GM21447 (cell line): ENCODE measurements around the gene TRAPPC1.

Source experiments
- ATAC-seq: cut with Tn5 transposase; IDR thresholded peaks from one replicate; pipeline ENCODE4 v1.9.1; 2021; ENCODE audit not compliant: unreplicated experiment

The TRAPPC1 gene

DNA sequence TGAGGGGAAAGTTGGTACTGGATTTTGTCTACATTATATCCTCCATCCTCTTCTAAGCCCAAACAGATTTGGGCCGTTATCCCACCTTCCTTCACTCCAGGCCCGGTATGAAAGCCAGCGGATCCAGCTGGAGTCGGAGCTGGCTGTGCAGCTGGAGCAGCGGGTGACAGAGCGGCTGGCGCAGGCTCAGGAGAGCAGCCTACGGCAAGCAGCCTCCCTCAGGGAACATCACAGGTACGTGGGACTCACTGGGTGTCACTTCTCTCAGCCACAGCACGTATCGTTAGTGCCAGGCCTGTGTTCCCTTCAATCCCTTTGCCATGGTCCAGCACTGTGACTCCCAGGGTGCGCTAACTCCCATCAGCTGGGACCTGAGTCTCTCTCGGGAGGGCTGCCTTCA is 11.5 kb upstream of the TRAPPC1 start:
- no peak for ATAC-seq

DNA sequence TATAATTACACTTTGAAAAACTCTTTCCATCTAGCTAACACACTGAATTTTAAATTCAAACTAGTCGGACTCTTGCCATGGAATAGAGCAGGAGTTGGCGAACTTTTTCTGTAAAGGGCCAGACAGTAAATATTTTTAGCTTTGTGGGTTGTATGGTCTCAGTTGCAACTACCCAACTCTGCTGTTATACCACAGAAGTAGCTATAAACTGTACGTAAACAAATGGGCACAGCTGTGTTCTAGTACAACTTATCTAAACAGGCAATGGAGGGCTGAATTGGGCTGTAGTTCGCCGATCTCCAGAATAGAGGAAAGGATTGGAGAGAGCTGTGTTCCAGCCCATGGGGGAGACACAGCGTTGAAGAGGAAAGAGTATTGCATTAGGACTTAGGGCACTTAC is 9.0 kb upstream of the TRAPPC1 start:
- ATAC-seq = no peak

DNA sequence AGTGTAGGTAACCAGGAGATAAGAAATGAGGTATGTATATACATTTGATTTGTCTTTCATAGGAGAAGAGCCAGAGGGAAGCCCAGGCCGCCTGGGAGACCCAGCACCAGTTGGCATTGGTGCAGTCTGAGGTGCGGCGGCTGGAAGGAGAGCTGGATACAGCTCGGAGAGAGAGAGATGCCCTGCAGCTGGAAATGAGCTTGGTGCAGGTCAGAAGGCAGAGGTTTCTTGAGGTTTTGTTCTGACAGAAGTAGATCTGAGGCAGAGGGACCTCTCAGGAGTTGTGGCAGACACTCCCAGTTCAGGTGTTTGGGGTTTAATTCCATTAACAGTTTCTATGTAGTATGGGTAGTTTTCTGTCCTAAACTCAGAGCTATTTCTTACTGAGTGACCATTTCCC is 8.3 kb upstream of the TRAPPC1 start:
- no peak for ATAC-seq

DNA sequence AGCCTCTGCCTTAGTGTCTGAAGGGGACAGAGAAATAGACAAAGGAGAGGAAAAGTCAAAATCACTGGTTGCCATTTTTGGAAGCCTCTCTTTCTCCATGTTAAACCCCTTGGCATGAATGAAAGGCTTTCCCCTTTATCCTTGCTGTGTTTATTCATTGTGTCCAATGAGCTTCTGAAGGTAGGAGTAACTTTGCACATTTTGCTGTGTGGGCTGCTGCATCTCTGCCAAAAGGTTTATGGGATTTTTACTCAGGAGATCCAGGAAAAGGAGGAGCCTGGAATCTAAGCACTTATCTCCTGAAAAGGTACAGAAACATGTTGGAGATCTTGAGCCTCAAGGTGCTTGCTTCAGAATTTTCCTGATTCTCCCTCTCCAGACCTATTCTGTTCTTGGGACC is 4.1 kb upstream of the TRAPPC1 start:
- ATAC-seq = no peak

DNA sequence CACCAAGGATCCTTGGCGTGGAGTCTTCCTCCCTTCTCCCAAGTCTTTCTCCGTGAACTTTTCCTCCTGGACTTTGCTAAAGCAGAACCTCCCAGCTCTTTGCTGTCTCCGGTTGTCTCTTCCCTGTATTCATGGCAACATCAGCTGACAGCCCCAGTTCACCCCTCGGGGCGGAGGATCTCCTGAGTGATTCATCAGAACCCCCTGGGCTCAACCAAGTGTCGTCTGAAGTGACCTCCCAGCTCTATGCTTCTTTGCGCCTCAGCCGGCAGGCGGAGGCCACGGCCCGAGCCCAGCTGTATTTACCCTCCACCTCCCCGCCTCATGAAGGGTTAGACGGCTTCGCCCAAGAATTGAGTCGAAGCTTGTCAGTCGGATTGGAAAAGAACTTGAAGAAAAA is 1.2 kb upstream of the TRAPPC1 start:
- no peak for ATAC-seq

DNA sequence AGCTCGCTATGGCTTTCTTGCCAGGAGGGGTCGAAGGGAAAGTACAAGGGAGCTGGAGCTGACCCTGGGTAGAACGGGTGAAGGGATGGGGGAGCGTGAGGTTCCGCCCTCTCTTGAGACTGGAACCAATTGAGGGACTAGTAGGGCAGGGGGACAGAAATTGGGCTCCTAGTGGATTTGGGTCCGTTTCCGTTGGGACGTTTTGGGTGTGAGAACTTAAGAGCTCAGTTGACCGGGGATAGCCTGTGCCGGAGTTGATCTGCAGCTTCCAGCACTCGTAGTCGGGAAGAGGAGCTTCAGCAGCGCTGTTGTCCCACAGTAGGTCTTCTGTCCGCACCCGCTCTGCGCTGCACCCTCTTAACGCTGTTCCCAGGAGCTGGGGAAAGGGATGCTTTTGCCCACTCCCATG is 741 bp upstream of the TRAPPC1 start:
- peak; percentile 7 for ATAC-seq

DNA sequence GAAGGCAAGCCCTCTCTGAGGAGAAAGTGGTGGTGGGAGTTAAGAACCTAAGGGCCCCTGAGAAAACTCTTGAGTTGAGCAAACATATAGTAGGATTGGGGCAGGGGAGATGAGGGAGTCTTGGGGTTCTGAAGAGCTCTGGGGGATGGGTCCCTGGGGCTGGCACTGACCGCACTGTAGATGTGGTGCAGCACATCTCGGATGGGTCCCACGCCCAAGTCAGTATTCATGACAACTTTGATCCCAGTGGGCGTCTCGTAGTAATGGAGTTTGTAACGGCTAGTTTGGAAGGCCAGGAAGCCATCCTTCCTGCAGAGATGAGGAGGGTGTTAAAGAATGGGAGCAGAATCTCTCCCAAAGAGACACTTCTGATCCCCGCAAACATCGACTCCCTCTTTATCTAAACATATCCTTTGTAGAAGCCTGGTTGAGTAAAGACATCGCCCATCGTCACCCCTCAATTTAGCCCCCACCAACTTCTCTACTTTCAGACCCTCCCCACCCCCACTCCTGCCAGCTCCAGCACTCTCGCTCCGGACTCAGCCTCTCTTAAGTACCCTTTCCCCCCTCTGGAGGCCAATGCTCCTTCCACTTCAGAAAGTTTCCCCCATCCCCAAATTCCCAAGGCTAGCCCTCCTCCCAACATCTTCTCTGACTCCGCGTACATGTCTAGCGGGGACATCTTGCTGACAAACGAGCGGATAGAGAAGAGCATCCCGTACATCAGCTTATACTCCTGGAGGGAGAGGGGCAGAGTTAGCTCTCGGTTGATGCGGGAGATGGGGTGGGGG is 710 bp downstream of the TRAPPC1 start:
- ATAC-seq = no peak

DNA sequence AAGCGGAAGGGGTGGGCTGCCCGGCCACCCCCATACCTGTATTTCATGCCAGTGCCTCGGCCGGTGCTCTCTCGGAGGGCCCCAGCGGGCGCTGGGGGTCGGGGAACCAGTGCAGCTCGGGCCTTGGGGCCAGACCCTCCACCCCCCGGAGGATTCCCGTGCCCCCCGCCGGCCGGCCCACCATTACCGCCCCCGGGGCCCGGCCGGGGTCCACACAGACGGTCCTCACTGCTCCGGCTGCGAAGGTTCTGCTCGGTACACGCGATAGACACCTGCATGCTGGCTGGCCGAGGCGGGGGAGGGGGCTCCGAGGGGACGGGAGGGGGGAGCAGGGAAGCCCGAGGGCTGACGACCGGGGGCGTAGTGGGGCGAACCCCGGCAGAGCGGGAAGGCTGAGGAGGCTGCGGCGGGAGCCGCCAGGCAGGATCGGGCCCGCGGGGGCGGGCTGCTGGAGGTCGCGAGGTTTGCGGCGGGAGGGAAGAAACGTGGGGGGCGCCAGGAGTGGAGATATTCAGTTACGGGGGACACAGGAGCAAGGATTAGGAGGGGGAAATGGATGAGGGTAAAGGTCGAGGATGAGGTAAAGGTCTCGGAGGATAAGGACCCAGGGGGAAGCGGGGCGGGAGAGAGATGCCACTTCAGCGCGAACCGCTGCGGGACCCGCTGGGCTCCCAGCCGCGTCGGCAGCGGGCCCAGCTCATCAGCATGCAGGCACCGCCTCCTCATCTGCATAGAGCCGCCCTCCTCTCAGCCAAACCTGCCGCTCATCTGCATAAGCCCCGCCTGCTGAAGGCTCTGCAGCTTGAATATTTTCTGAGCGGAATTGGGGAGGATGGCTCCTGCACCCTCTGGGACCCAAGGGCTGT is 2.4 kb downstream of the TRAPPC1 start, which contains the start of gene KCNAB3:
Gene KCNAB3 (minus strand): TSS at position 699 of the 866 bp plus-strand sequence. CDS start 421 bp downstream, at position 278.
- ATAC-seq = no peak

DNA sequence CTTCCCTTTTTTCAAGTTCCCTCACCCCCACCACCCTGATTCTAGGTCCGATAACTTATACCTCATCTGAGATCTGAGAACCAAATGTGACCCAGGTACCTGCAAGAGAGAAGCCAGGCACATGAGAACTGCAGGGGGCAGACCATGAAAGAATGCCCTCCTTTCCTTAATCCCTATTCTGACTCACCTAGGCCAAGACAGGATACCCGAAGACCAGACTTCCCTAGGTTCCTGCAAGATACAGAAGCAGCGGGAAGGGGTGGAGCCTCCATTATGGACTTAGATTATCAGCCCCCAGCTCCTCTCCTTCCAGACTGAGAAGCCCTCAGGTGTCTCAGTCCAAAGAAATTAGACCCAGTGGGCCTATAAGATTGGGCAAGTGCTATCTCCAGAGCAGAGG is 4.2 kb downstream of the TRAPPC1 start:
- no peak for ATAC-seq

DNA sequence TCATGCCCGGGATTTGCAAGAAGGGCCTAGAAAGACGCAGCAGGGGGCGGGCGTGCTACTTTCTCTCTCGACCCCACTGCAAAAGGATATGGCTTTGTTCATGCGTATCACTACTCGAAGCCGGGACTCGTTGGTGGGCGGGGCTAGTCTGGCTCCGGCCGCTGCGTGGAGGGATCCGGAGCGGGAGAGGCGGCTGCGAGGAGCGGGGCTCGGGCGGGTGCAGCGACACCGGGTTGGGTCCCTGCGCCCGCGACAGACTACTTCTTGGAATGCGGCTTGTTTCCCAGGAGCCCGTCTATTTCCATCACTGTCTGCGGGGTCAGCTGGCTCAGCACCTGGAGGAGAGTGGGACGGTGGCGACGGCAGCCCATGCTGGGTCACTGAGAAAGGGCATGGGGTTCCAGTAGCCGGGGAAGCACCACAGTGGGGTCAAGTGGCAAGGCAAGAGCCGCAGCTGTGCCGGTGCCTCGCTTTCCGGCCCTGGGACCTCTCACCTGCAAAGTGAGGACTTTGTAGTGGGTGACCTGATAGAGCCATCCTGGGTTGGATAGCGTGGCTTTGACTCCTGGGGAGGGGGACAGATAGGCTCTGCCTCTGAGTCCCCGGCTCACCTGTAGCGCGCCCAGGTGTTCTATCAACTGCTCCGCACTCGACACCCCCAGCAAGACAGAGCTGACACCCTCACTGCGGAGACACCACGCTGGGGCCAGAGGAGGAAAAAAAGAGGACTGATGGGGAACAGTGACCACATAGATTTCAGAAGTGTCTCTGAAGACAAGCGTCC is 8.7 kb downstream of the TRAPPC1 start:
- peak; percentile 52 for ATAC-seq

DNA sequence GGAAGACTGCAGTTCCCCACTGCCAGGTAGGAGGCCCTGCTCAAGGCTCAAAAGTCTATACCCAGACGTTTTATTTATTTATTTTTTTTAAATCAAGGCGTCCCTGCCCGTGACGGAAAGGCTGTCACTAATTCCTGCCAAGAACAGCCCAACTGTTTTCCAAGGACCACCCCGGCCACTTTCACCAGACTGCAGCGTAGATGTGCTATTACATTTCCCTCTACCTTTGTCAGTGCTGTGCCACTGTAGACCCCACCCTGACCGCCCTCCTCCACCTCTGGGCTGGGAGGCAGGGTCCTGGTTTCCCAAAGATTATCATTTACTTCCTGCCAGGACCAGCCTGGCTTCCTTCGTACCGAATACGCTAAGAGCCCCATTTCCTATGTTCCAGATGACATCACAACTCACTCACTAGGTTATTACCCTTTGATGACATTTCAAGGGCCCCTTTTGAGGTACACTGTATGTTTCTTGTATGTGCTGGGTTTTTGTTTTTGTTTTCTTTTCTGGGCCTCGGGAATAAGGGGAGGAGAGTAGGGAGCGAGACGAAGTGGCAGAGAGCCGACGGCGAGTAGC is 9.4 kb downstream of the TRAPPC1 start:
- no peak for ATAC-seq

DNA sequence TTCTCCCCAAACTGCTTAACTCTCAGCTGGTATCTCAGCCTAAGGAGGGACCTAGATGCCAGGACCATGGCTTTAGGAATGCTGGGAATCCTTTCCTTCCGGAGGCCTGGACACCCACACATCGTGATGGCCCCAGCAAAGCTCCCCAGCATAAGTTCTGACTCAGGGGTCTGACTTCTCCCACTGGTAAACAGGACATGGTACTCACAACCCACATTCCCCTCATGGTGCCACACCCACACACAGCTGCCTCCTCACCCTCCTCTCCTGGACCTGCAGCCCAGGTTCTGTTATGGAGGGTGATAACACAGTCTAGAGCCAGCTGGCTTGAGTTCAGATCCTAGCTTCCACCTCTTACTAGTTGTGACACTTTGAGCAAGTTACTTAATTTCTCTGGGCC is 14.9 kb downstream of the TRAPPC1 start:
- ATAC-seq = no peak

DNA sequence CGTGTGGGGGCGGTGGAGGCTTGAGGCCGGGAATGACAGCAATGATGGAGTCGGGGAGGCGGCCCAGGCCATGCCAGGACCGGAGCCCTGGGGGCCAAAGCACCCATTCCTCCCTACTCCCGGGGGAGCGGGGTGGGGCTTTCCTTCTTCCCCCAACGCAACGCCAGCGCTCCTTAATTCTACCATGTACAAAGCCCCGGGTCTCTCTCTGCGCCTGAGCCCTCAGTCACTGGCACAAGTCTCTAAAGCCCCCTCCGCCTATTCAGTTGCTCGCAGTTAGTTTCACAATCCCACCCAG is 15.4 kb downstream of the TRAPPC1 start:
- peak; percentile 10 for ATAC-seq

DNA sequence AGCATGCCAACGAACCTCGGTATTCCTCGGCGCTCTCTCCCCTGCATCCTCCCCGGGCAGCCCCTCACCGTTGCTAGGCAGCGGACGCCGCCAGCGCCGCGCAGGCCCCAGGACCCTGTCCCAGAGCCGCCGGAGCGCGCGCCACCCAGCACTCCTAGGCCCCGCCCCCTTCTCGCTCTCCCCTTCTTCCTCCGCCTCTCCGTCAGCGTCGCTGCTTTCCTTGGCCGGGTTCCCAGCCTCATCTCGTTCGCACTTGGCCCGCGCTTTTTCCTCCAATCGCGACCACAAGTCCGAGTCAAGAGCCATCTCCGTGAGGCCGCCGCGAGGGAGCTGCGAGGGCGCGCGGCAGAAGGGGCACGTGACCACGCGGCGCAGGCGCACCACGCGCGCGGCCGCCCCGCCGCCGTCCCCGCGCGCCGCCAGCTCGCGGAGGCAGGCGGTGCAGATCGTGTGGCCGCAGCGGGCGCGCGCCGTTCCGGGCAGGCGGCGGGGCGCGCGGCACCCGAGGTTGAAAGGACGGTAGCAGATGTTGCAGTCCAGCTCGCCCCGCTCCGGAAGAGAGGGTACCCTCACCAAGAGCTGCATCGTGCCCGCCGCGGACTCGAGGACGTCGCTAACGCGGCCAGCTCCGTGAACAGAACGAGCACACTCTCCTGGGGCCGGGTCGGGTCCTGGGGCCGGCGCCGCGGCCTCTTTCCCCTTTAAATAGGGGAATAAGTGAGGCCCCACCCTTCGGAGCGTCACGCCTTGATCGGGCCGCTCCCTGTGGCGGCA is 15.9 kb downstream of the TRAPPC1 start, which contains the start of gene RNF227:
Gene RNF227 (minus strand): TSS at position 679 of the 774 bp plus-strand sequence. CDS start 94 bp downstream, at position 585.
- peak; percentile 63 for ATAC-seq

DNA sequence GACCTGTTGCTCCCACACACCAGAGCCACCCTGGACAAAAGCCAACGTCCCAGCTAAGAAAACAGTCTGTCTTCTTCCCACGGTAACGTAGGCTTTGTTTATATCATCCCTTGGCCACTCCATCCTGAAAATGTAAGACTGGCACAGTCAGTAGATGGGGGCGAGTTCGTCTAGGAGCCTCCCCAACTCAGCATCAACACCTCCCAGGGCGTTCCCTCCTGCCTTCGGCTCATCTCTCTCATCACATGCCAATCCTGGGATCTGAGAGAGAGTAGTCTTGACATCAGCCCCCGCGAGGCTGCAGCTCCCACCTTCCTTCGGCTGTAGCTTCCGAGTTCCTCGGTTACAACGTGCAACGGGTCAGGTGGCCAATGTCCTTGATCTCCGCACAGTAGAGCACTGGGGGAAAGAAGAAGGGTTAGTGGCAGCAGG is 16.6 kb downstream of the TRAPPC1 start:
- ATAC-seq = peak; percentile 5

DNA sequence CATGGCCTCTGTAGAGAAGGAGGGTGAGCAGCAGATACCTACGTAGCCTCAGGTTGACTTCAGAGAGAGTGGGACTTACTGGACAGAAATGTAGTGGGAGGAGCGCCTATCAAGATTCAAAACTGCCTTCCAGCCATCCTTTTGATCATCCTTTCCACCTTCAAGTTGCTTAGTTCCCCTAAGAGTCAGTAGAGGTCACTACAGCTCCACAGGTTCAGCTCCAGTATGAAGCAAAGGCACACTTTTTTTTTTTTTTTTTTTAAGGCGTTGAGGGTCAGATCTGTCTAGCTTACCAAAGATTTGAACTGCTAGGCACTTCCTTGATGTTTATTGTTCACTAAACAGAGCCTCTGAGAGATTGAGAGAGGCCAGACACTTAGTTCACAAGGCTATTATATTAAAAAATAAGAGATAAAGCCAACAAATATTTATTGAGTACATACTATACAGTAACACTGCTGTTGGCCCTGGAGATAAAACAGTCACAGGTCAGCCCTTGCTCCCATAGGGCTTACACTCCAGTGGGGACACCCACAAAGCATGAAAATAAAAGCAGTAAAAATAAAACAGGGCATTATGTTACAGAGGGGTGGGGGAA is 18.7 kb downstream of the TRAPPC1 start:
- ATAC-seq = no peak

DNA sequence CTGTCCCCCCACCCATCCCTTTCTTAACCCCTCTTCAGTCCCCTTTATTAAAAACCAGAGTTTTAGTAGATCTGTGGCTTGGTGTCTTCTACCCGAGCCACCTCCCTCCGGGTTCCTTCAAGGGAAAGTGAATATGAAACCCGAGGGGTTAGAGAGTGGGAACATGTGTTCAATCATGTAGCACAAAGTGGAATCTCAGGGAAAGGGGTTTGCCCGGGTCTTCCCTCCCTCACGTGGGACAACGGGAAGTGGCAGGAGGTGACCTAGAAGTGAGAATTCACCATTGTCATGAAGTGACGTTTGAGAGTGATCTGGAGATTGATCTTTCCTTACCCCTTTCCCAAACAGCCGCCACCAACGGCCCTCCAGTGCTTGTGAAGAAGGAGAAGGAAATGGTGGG is 20.6 kb downstream of the TRAPPC1 start:
- no peak for ATAC-seq

DNA sequence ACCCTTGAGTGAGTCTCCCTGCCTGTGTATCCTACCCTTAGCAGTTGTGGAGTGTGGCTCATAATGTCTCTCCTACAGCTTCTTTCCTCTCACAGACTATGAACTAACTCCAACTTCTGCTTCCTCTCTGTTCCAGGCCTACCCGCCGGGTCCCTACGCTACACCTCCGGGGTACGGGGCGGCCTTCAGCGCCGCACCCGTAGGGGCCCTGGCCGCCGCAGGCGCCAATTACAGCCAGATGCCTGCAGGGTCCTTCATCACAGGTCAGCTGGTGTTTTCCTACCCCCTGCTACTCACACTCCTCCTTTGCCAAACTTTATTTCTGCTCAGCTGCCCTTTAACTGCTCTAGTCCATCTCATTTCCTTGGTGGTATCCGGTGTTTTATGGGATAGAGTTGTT is 21.0 kb downstream of the TRAPPC1 start:
- ATAC-seq = no peak

DNA sequence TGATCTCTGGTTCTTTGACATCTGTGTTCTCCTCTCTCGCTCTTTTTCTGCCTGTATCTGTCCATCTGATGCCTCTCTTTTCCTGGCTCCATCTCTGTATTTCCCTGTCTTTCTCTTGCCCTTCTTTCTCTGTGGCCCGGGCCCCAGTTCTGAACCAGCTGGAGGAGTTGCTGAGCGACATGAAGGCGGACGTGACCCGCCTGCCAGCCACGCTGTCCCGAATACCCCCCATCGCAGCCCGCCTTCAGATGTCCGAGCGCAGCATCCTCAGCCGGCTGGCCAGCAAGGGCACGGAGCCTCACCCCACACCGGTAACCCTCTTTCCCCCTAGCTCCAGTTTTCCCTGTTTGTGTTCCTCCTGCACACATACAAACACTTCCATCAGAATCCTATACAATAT is 21.5 kb downstream of the TRAPPC1 start:
- no peak for ATAC-seq

DNA sequence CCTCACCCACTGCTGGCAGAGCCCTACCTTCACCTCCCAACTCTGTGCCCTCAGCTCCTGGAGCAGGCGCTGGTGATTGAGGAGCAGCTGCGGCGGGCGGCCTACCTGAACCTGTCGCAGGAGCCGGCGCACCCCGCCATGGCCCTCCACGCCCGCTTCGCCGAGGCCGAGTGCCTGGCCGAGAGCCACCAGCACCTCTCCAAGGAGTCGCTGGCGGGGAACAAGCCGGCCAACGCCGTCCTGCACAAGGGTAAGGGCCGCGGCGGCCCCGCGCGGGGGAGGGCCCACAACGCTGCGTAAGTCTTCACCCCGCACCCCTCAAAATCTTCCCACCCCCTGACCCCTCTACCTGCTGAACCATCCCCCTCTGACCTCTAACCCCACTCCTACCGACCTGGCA is 22.7 kb downstream of the TRAPPC1 start:
- ATAC-seq = no peak
